GM18907 (cell line): ENCODE data around the gene AK6.
"Not testable (repeated sequence)": the region's sequence is repeated elsewhere in the genome, so short reads cannot be mapped to it uniquely, and the experiment has no call there.

Experiments
- ATAC-seq: cut with Tn5 transposase; IDR thresholded peaks from one replicate; pipeline ENCODE4 v1.9.1; 2021; ENCODE audit warnings: mild to moderate bottlenecking, moderate library complexity; ENCODE audit not compliant: unreplicated experiment

The AK6 gene

GRCh38 chr5:69341520-69342161 lies 27.7 kb downstream of the AK6 start:
- ATAC-seq = no peak

GRCh38 chr5:69335341-69335935 lies 33.9 kb downstream of the AK6 start:
- ATAC-seq = no peak

- ATAC-seq = peak; percentile 70
Measured at GRCh38 chr5:69334793-69335268, 34.5 kb downstream of the AK6 start.

GRCh38 chr5:69333668-69334315 lies 35.5 kb downstream of the AK6 start:
- not testable (repeated sequence) for ATAC-seq

- no peak for ATAC-seq
Measured at GRCh38 chr5:69331528-69332445, 37.5 kb downstream of the AK6 start.

- ATAC-seq = no peak
Measured at GRCh38 chr5:69329905-69330489, 39.3 kb downstream of the AK6 start.

- ATAC-seq = no peak
Measured at GRCh38 chr5:69326365-69326764, 43.0 kb downstream of the AK6 start.

- no peak for ATAC-seq
Measured at GRCh38 chr5:69317391-69317790, 51.9 kb downstream of the AK6 start.

GRCh38 chr5:69315972-69316371 lies 53.3 kb downstream of the AK6 start:
- no peak for ATAC-seq

GRCh38 chr5:69313428-69313827 lies 55.9 kb downstream of the AK6 start:
- no peak for ATAC-seq

- no peak for ATAC-seq
Measured at GRCh38 chr5:69312459-69313160, 56.7 kb downstream of the AK6 start.

GRCh38 chr5:69309380-69309779 lies 59.9 kb downstream of the AK6 start:
- ATAC-seq = no peak

GRCh38 chr5:69308046-69308553 lies 61.2 kb downstream of the AK6 start:
- ATAC-seq = no peak

GRCh38 chr5:69305512-69305911 lies 63.8 kb downstream of the AK6 start:
- ATAC-seq = no peak
